GM21529 (cell line): Measurements from ENCODE around the gene NCOA3.

Source experiments
- ATAC-seq: cut with Tn5 transposase; IDR thresholded peaks from one replicate; pipeline ENCODE4 v1.9.1; 2021; ENCODE audit not compliant: unreplicated experiment

Gene NCOA3

DNA sequence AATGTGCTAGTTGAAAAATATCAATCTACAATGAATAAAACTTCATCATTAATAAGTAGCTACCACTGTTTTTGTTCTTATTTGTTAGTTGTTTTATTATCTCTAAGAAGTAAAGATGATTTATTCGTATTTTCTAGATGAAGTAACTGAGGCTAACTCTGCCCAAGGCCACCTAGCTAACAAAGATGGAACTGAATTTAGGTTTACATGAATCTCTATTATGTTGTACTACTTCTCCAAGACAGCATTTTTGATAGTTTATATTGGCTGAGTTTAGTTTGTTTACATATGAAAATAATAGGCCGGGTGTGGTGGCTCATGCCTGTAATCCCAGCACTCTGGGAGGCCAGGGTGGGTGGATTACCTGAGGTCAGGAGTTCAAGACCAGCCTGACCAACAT is 121.5 kb downstream of the NCOA3 start:
- ATAC-seq, result no peak

- ATAC-seq, result no peak
Observed at GRCh38 chr20:47627540-47627939, 125.9 kb downstream of the NCOA3 start.

GRCh38 chr20:47629907-47630306 is 128.2 kb downstream of the NCOA3 start:
- no peak for ATAC-seq

- no peak for ATAC-seq
Observed at GRCh38 chr20:47631078-47631477, 129.4 kb downstream of the NCOA3 start.

DNA sequence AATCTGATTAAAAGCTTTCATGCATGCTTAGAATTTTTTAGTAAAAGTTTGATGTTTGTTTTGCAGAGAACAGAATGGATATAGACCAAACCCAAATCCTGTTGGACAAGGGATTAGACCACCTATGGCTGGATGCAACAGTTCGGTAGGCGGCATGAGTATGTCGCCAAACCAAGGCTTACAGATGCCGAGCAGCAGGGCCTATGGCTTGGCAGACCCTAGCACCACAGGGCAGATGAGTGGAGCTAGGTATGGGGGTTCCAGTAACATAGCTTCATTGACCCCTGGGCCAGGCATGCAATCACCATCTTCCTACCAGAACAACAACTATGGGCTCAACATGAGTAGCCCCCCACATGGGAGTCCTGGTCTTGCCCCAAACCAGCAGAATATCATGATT is 133.6 kb downstream of the NCOA3 start:
- ATAC-seq, result no peak

DNA sequence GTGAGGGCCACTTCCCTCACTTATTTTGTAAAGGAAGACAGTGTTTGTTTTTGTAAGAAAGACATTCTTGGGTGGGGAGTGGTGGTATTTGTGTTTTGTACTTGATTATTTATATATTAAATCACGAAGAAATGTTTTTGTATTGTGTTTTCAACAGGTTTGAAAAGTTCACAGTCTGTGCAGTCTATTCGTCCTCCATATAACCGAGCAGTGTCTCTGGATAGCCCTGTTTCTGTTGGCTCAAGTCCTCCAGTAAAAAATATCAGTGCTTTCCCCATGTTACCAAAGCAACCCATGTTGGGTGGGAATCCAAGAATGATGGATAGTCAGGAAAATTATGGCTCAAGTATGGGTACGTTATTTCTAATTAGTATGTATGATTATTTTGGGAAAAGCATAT is 137.2 kb downstream of the NCOA3 start:
- no peak for ATAC-seq

- ATAC-seq, result no peak
Observed at GRCh38 chr20:47642118-47642517, 140.4 kb downstream of the NCOA3 start.

- no peak for ATAC-seq
Observed at GRCh38 chr20:47642624-47643023, 140.9 kb downstream of the NCOA3 start.

DNA sequence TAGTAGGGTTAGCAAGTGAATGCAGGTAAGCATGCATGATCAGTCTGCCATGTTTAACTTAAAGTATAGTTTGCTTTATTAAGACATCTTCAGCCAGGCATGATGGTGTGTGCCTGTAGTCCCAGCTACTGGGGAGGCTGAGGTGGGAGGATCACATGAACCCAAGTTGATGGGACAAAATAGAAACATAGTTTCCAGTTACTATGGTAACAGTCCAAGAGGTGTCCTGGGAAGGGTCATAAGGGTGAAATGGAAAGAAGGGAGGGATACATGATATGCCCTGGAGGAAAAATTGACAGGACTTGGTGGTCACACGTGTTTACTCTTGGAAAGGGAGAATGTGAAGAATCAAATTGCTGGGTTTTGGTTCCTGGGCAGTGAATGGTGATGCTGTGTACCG is 143.9 kb downstream of the NCOA3 start:
- ATAC-seq, result no peak

- ATAC-seq, result no peak
Observed at GRCh38 chr20:47647994-47648393, 146.3 kb downstream of the NCOA3 start.

GRCh38 chr20:47648943-47649342 is 147.3 kb downstream of the NCOA3 start:
- no peak for ATAC-seq

DNA sequence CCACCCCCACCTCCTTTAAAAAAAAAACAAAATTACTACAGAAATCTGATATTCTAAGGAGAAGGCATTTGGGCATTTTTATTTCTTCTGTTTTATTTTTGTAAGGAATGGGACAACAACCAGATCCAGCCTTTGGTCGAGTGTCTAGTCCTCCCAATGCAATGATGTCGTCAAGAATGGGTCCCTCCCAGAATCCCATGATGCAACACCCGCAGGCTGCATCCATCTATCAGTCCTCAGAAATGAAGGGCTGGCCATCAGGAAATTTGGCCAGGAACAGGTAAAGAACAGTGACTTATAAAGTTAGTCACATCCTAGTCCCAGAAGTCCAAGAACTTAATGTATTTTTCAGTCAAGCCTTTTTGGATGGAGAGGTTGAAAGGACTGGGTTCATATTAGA is 150.6 kb downstream of the NCOA3 start:
- no peak for ATAC-seq

- no peak for ATAC-seq
Observed at GRCh38 chr20:47652794-47653193, 151.1 kb downstream of the NCOA3 start.

DNA sequence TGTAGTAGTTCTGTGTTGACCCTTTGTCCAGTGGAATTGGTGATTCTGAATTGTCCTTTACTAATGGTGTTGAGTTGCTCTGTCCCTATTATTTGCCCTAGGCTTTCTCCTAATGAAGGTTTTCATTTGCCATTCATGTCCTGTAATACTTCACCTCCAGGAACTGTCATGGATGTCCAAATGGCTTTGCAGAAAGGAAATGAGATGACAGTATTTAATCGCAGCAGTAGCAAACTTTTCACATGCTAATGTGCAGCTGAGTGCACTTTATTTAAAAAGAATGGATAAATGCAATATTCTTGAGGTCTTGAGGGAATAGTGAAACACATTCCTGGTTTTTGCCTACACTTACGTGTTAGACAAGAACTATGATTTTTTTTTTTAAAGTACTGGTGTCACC is 152.2 kb downstream of the NCOA3 start:
- no peak for ATAC-seq

GRCh38 chr20:47654370-47654769 is 152.7 kb downstream of the NCOA3 start:
- no peak for ATAC-seq

DNA sequence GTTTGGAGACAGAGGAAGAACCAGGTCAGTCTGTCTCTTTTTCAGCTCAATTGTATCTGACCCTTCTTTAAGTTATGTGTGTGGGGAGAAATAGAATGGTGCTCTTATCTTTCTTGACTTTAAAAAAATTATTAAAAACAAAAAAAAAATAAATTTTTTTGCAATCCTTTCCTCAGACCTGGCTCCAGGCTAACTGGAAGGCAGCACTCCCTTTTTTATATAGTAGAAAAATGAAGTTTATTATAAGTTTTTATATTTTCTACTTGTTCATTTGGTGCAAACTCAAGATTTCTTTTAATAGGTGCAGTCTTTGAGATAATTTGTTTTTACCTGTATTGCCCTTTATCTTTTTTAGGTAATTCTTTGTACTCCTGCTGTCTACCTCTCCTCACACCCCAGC is 153.9 kb downstream of the NCOA3 start:
- ATAC-seq, result no peak

- no peak for ATAC-seq
Observed at GRCh38 chr20:47656318-47656717, 154.6 kb downstream of the NCOA3 start.

GRCh38 chr20:47659904-47660601 is 158.4 kb downstream of the NCOA3 start:
- ATAC-seq, result no peak

DNA sequence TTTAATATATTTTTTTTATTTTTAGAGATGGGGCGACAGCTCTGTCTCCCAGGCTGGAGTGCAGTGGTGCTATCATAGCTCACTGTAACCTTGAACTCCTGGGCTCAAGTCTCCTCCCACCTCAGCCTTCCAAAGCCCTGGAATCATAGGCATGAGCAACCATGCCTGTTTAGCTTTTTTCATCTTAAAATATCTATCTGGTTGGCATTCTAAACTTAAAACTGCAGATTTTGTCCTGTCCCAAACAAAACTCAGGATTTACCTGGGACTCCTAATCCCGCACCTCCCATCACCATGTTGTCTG is 158.9 kb downstream of the NCOA3 start:
- ATAC-seq, result no peak

DNA sequence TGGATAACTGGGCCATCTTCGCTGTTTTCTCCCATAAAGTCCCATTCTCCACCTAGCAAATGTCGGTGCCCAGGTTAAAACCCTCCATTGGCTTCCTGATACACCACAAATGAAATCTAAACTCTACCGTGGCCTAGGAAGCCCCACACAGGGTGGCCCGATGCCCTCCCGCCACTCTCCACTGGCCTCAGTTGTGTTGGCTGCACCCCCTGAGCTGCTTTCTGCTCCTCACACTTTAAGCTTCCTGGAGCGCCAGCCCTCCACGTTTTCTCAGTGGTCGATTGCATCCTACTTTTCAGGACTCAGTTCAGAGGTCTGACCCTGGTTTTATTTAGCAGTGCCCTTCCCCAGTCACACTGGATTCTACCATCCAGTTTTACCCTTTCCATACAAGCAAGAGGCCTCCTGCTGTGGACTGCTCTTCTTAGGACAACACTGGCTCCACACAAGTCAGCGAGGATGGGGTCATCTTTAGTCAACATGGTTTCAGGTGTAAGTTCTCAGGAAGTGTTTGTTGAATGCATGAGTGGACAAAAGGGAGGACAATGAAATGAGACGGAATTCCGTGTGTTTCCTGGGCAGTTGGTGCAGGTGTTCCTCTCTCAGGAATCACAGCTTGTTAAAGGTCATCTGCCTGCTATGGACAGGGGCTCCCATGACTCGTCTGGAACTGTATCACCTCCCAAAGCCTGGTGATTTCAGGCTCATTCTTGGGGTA is 159.5 kb downstream of the NCOA3 start:
- no peak for ATAC-seq

- ATAC-seq, result no peak
Observed at GRCh38 chr20:47661714-47662113, 160.0 kb downstream of the NCOA3 start.

- no peak for ATAC-seq
Observed at GRCh38 chr20:47662483-47663353, 161.0 kb downstream of the NCOA3 start.
